ENCODE measurements around the gene PARS2.

DNA sequence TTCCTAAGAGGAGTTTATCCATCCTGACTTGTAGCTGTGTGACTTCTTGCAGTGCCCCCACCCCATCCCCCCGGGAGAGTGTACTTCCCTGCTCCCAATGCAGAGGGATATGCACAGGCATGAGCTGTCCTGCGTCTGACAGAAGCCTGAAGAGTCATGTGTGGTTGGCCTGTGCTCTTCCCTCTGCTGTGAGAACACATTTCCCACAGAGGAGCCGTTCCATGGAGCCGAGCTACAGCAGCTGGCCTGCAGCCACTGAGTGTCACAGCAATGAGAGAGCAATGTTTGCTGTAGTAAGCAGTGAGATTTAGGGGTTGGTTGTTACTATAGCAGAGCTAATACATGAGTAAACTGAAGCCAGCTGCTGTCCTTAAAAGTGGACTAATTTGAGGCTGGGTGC lies 22.0 kb downstream of the PARS2 start:
- TF ChIP-seq POLR2AphosphoS5 (IDR thresholded peaks at IDR 0.05; ENCODE audit: low read depth, low read length) = no peak
- TF ChIP-seq, protein P1, sequence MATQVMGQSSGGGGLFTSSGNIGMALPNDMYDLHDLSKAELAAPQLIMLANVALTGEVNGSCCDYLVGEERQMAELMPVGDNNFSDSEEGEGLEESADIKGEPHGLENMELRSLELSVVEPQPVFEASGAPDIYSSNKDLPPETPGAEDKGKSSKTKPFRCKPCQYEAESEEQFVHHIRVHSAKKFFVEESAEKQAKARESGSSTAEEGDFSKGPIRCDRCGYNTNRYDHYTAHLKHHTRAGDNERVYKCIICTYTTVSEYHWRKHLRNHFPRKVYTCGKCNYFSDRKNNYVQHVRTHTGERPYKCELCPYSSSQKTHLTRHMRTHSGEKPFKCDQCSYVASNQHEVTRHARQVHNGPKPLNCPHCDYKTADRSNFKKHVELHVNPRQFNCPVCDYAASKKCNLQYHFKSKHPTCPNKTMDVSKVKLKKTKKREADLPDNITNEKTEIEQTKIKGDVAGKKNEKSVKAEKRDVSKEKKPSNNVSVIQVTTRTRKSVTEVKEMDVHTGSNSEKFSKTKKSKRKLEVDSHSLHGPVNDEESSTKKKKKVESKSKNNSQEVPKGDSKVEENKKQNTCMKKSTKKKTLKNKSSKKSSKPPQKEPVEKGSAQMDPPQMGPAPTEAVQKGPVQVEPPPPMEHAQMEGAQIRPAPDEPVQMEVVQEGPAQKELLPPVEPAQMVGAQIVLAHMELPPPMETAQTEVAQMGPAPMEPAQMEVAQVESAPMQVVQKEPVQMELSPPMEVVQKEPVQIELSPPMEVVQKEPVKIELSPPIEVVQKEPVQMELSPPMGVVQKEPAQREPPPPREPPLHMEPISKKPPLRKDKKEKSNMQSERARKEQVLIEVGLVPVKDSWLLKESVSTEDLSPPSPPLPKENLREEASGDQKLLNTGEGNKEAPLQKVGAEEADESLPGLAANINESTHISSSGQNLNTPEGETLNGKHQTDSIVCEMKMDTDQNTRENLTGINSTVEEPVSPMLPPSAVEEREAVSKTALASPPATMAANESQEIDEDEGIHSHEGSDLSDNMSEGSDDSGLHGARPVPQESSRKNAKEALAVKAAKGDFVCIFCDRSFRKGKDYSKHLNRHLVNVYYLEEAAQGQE (IDR thresholded peaks at IDR 0.05; ENCODE audit: insufficient read depth in 1 of 2, low read depth in 2 of 2, low read length in 2 of 2) = no peak
